Nephron progenitor cell (in vitro differentiated cells): ENCODE data around the gene MTMR11.

Source experiments
- DNase-seq: peaks from one replicate; pipeline ENCODE4 v3.0.0; 2021
- H3K27ac Mint-ChIP-seq: 2 replicates; pipeline ENCODE4 v1.8.0; 2021; ENCODE audit warnings: mild to moderate bottlenecking, moderate library complexity, mixed read lengths
- H3K27me3 Mint-ChIP-seq: 2 replicates; pipeline ENCODE4 v1.8.0; 2021; ENCODE audit warnings: mild to moderate bottlenecking, low read depth, mixed read lengths; ENCODE audit not compliant: poor library complexity
- H3K36me3 Mint-ChIP-seq: 2 replicates; pipeline ENCODE4 v1.8.0; 2021; ENCODE audit warnings: low read depth, mixed read lengths
- H3K4me1 Mint-ChIP-seq: 2 replicates; pipeline ENCODE4 v1.8.0; 2021; ENCODE audit warnings: mixed read lengths
- H3K4me3 Mint-ChIP-seq: 2 replicates; pipeline ENCODE4 v1.8.0; 2021; ENCODE audit warnings: mild to moderate bottlenecking, moderate library complexity, mixed read lengths
- H3K9me3 Mint-ChIP-seq: 2 replicates; pipeline ENCODE4 v1.8.0; 2021; ENCODE audit warnings: mild to moderate bottlenecking, moderate library complexity, mixed read lengths
- TF ChIP-seq, protein P1 (sequence below): fragments of 200-600 bp; sonication (generic); IDR thresholded peaks from 2 replicates; pipeline ENCODE4 v1.5.0; 2021; ENCODE audit warnings: antibody characterized with exemption

The MTMR11 gene

DNA sequence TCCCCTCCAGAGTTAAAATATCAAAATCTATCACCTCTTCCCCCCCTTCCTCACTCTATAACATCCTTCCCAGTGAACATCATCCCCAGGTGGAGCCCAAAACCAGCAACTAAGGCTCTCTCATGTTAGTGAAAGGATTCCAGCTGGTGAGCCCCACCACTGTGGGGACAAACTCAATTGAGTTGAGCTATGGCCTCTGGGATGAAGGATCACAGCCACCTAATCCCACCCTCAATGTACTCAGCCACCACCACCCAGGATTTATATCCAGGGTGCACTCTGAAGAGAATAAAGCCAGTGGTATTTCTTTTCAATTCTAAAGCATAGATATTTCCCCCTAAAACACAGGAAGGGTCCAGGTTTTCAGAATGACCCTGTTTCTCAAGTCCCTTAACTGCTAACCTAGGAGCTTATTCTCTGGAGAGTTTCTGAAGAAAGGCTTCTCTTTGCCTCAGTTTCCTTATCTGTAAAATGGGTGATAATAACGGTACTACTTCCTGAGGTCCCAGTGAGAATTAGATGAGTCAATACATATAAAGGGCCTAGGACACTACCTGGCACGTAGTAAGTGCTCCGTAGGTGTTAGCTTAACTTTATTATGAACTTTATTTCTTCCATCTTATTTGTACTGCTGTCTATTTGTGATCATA, 53.0 kb downstream of the MTMR11 start:
- H3K9me3 Mint-ChIP-seq: no peaks in the 10 kb centered on the region
- no peaks in the 10 kb centered on the region for H3K27me3 Mint-ChIP-seq
- H3K36me3 Mint-ChIP-seq: no peaks in the 10 kb centered on the region
- TF ChIP-seq, protein P1, sequence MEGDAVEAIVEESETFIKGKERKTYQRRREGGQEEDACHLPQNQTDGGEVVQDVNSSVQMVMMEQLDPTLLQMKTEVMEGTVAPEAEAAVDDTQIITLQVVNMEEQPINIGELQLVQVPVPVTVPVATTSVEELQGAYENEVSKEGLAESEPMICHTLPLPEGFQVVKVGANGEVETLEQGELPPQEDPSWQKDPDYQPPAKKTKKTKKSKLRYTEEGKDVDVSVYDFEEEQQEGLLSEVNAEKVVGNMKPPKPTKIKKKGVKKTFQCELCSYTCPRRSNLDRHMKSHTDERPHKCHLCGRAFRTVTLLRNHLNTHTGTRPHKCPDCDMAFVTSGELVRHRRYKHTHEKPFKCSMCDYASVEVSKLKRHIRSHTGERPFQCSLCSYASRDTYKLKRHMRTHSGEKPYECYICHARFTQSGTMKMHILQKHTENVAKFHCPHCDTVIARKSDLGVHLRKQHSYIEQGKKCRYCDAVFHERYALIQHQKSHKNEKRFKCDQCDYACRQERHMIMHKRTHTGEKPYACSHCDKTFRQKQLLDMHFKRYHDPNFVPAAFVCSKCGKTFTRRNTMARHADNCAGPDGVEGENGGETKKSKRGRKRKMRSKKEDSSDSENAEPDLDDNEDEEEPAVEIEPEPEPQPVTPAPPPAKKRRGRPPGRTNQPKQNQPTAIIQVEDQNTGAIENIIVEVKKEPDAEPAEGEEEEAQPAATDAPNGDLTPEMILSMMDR: no peak
- H3K27ac Mint-ChIP-seq: no peak overlapping the region
- DNase-seq: no peak
- H3K4me3 Mint-ChIP-seq: no peak overlapping the region
- peaks cover 12% of the 10 kb centered on the region for H3K4me1 Mint-ChIP-seq

DNA sequence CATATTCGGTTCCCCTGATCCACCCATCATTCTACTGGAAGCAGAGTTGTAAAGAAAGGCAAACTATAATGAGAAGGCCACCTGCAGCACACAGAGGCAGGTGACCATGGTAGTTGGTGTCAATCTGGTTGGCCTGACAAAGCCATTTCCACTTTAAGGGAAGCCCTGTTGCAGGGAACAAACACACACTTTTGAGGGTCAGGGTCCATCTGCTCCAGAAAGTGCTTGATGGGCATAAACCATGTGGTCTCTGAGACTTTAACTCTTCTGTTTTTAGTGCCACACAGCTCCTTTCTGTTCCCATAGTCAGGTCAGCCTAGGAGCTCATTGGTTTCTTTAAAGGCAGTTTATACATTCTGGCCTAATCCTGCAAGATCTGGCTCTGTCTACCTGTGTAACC, 54.8 kb downstream of the MTMR11 start:
- no peaks in the 10 kb centered on the region for H3K9me3 Mint-ChIP-seq
- TF ChIP-seq, protein P1: no peak
- H3K36me3 Mint-ChIP-seq: no peaks in the 10 kb centered on the region
- H3K27me3 Mint-ChIP-seq: no peaks in the 10 kb centered on the region
- H3K27ac Mint-ChIP-seq: no peak overlapping the region
- no peak for DNase-seq
- H3K4me1 Mint-ChIP-seq: peaks cover 19% of the 10 kb centered on the region
- no peak overlapping the region for H3K4me3 Mint-ChIP-seq

DNA sequence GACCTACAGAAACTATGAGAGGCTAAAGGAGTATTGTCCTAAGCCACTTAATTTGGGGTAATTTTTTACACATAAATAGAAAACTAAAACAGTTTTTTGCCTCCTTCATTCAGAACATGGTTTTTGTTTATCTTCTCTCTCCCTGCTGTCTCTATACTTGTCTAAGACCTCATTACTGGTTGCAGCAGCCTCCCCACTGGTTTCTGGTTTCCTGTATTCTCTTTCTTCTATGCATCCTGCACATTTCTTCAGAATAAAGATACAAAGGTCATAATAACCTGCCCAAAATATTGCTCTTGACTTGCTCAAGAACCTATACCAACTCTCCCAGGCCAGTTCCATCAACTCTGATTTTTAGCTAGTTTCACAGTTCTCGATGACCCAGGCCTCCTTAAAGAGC, 57.1 kb downstream of the MTMR11 start:
- Mint-ChIP-seq H3K36me3 (no peaks in the 10 kb centered on the region), H3K27me3 (no peaks in the 10 kb centered on the region), H3K9me3 (no peaks in the 10 kb centered on the region), H3K27ac (no peak overlapping the region), H3K4me1 (peaks cover 19% of the 10 kb centered on the region), H3K4me3 (no peak overlapping the region)
- TF ChIP-seq, protein P1: no peak
- no peak for DNase-seq
